ENCODE results near the gene AANAT.

DNA sequence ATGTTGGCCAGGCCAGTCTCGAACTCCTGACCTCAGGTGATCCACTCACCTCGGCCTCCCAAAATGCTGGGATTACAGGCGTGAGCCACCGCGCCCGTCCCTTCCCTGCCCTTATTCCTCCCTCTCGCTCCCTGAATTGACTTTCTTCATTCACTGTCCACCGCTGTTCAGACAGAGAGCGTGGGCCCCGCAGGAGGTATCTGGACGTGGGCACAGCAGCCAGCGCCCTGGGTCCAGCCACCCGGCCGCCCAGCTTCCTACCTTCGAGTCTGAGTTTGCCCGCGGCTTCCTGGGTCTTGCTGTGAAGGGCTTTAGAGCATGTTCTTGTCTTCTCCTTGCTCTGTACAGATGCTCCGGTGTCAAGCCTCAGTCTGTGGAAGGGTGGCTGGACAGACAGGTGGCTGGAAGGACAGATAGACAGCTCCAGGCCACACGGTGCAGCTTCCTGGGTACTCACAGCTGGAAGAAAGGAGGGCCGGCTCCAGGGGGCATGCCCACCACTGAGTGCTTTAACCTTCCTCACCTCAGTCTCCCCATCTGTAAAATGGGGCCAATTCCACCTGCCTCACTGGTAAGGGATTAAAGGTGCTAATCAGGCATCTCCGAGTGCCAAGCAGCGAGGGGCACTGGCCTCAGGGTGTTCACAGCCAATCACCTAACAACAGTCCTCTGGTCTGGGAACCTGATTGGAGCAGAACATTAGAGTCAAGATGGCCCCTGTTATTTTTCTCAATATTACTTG is 20.2 kb downstream of the AANAT start:
- TF ChIP-seq, protein P1, sequence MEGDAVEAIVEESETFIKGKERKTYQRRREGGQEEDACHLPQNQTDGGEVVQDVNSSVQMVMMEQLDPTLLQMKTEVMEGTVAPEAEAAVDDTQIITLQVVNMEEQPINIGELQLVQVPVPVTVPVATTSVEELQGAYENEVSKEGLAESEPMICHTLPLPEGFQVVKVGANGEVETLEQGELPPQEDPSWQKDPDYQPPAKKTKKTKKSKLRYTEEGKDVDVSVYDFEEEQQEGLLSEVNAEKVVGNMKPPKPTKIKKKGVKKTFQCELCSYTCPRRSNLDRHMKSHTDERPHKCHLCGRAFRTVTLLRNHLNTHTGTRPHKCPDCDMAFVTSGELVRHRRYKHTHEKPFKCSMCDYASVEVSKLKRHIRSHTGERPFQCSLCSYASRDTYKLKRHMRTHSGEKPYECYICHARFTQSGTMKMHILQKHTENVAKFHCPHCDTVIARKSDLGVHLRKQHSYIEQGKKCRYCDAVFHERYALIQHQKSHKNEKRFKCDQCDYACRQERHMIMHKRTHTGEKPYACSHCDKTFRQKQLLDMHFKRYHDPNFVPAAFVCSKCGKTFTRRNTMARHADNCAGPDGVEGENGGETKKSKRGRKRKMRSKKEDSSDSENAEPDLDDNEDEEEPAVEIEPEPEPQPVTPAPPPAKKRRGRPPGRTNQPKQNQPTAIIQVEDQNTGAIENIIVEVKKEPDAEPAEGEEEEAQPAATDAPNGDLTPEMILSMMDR (IDR thresholded peaks at IDR 0.05): no peak
- no peak for TF ChIP-seq POLR2A (IDR thresholded peaks at IDR 0.05)

All from uterus (tissue), 2 donors.